ENCODE data around the gene GPBP1. TPM values are rescaled to one million over a fixed set of nuclear protein-coding genes. Genes with fewer than 3 reads are reported as not detected.
A peak's percentile ranks its signal among the peaks of the same experiment; 100 is the strongest.

The GPBP1 gene
- total and polyA plus RNA-seq, 2 donors (not counting 3 experiments of a cell fraction or from before 2014, with no cell fraction given): 11.7 to 57.4 TPM

DNA sequence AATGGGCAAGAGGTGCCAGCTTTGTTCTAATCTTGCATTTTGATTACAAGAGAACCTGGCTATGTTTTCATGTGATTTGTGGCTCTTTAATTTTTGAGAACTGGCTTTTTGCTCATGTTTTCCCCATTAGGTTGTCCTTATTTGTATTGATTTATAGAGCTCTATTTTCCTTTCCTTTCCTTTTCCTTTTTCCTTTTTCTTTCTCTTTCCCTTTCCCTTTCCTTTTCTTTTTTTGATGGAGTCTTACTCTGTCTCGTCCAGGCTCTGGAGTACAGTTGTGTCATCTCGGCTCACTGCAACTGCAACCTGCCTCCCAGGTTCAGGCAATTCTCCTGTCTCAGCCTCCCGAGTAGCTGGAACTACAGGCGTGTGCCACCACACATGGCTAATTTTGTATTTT, 55.5 kb downstream of the GPBP1 start:
- FAIRE-seq: no peak
- DNase-seq (ENCODE audit: low read depth, low spot score): no peak
- Histone ChIP-seq H3K27me3 (ENCODE audit: control insufficient read depth in 2 of 2, insufficient read depth in 2 of 2, low read length in 2 of 2) (no peaks in the 10 kb centered on the region), H2AFZ (ENCODE audit: low read depth, low read length) (no peak overlapping the region), H4K20me1 (replicated peaks; ENCODE audit: control insufficient read depth, extremely low read depth, insufficient read depth, low read length) (no peaks in the 10 kb centered on the region), H3K79me2 (ENCODE audit: control insufficient read depth, insufficient read depth, low read length) (peaks cover 61% of the 10 kb centered on the region), H3K27ac (ENCODE audit: insufficient read depth, low read depth, low read length) (no peak overlapping the region), H3K4me2 (ENCODE audit: insufficient read depth, low read length) (no peak overlapping the region), H3K9me1 (replicated peaks; ENCODE audit: control insufficient read depth, extremely low read depth, insufficient read depth, low read length) (no peaks in the 10 kb centered on the region), H3K36me3 (ENCODE audit: control insufficient read depth in 2 of 2, extremely low read depth in 1 of 2, insufficient read depth in 2 of 2, low read length in 2 of 2) (peaks cover 3 to 5% of the 10 kb centered on the region in 2 experiments), H3K4me1 (ENCODE audit: control insufficient read depth, extremely low read depth, insufficient read depth, low read length) (peaks cover 10% of the 10 kb centered on the region), H3K4me3 (replicated peaks in 1 of 3; ENCODE audit: insufficient read depth in 1 of 3, low read depth in 1 of 3, low read length in 3 of 3) (no peak overlapping the region), H3K9ac (replicated peaks; ENCODE audit: extremely low read depth, insufficient read depth, low read length) (no peak overlapping the region), H3K9me3 (replicated peaks; ENCODE audit: control insufficient read depth, insufficient read depth, low read length) (no peaks in the 10 kb centered on the region)
- POLR2A ChIA-PET: no interaction called here
- intact Hi-C loops (cut with micrococcal nuclease) (no loop called here), dilution Hi-C loops (cut with MboI; ENCODE audit: extremely low pct_ligation_motif_present, low sequenced_read_pairs) (no loop called here)
- BruUV-seq (replicated peaks): no TSS peak
- CTCF ChIA-PET: no interaction called here
- no peak for TF ChIP-seq MYC (IDR thresholded peaks at IDR 0.05; ENCODE audit: low read depth, low read length)

DNA sequence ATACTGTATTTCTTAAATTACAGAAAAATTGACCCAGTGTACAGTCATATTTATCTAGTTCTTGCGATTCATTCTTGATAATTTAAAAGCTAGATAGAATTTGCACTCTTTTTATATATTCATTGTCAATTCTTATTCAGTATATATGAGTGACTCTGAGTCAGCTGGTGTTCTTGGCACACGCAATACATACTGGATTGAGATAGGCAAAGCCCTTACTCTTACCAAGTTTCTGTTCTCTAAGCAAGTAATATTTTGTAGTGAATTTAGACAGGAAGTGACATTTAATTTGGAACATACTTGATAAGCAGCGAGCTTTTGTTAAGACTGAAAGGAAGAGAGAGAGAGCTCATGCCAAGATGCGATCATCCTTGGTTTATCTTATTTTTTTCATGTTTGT, 57.7 kb downstream of the GPBP1 start:
- FAIRE-seq: no peak
- CTCF ChIA-PET: interaction anchor here (1.1 to 1.7 kb wide), 3 partner anchors 12 to 94 kb away, joined by 4 to 11 read pairs (median 4); no protein-coding TSS in a partner anchor
- POLR2A ChIA-PET: interaction anchor here (0.6 to 0.7 kb wide), 2 partner anchors 12 to 23 kb away, joined by 3 to 6 read pairs; no protein-coding TSS in a partner anchor
- H4K20me1 ChIP-seq (replicated peaks; ENCODE audit: control insufficient read depth, extremely low read depth, insufficient read depth, low read length): no peaks in the 10 kb centered on the region
- H3K4me2 ChIP-seq (ENCODE audit: insufficient read depth, low read length): no peak overlapping the region
- H3K27me3 ChIP-seq (ENCODE audit: control insufficient read depth in 2 of 2, insufficient read depth in 2 of 2, low read length in 2 of 2): no peaks in the 10 kb centered on the region
- no peak overlapping the region for H3K9ac ChIP-seq (replicated peaks; ENCODE audit: extremely low read depth, insufficient read depth, low read length)
- H3K9me3 ChIP-seq (replicated peaks; ENCODE audit: control insufficient read depth, insufficient read depth, low read length): no peaks in the 10 kb centered on the region
- H2AFZ ChIP-seq (ENCODE audit: low read depth, low read length): no peak overlapping the region
- TF ChIP-seq JUN (IDR thresholded peaks at IDR 0.05; ENCODE audit: borderline replicate concordance, insufficient read depth, insufficient read length, low read depth) (no peak), FOS (IDR thresholded peaks at IDR 0.05; ENCODE audit: borderline replicate concordance, insufficient read depth, low read length) (no peak), MAX (IDR thresholded peaks at IDR 0.05; ENCODE audit: insufficient read depth, insufficient read length) (no peak), POLR2A (IDR thresholded peaks at IDR 0.05; ENCODE audit: low read depth, low read length) (no peak), EZH2 (IDR thresholded peaks at IDR 0.05; ENCODE audit: borderline replicate concordance, low read depth, low read length, severe bottlenecking) (no peak), GATA2 (IDR thresholded peaks at IDR 0.05; ENCODE audit: insufficient read depth, insufficient read length, low read depth, low read length) (no peak), POLR2AphosphoS5 (IDR thresholded peaks at IDR 0.05; ENCODE audit: insufficient read depth, low read depth, low read length) (no peak), MYC (IDR thresholded peaks at IDR 0.05; ENCODE audit: low read depth, low read length) (no peak)
- TF ChIP-seq, protein P1, sequence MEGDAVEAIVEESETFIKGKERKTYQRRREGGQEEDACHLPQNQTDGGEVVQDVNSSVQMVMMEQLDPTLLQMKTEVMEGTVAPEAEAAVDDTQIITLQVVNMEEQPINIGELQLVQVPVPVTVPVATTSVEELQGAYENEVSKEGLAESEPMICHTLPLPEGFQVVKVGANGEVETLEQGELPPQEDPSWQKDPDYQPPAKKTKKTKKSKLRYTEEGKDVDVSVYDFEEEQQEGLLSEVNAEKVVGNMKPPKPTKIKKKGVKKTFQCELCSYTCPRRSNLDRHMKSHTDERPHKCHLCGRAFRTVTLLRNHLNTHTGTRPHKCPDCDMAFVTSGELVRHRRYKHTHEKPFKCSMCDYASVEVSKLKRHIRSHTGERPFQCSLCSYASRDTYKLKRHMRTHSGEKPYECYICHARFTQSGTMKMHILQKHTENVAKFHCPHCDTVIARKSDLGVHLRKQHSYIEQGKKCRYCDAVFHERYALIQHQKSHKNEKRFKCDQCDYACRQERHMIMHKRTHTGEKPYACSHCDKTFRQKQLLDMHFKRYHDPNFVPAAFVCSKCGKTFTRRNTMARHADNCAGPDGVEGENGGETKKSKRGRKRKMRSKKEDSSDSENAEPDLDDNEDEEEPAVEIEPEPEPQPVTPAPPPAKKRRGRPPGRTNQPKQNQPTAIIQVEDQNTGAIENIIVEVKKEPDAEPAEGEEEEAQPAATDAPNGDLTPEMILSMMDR (IDR thresholded peaks at IDR 0.05; ENCODE audit: extremely low read depth in 1 of 2, insufficient read depth in 1 of 2, low read depth in 1 of 2, low read length in 2 of 2): no peak
- BruUV-seq (replicated peaks): no TSS peak
- peak; percentile 37 for DNase-seq (ENCODE audit: low read depth, low spot score)
- intact Hi-C loops (cut with micrococcal nuclease) (no loop called here), dilution Hi-C loops (cut with MboI; ENCODE audit: extremely low pct_ligation_motif_present, low sequenced_read_pairs) (no loop called here)
- no peak overlapping the region for H3K4me3 ChIP-seq (replicated peaks in 1 of 3; ENCODE audit: insufficient read depth in 1 of 3, low read depth in 1 of 3, low read length in 3 of 3)
- no peaks in the 10 kb centered on the region for H3K9me1 ChIP-seq (replicated peaks; ENCODE audit: control insufficient read depth, extremely low read depth, insufficient read depth, low read length)
- H3K27ac ChIP-seq (ENCODE audit: insufficient read depth, low read depth, low read length): peak overlapping the region; percentile 40
- H3K4me1 ChIP-seq (ENCODE audit: control insufficient read depth, extremely low read depth, insufficient read depth, low read length): peaks cover 10% of the 10 kb centered on the region
- peaks cover 47% of the 10 kb centered on the region for H3K79me2 ChIP-seq (ENCODE audit: control insufficient read depth, insufficient read depth, low read length)
- H3K36me3 ChIP-seq (ENCODE audit: control insufficient read depth in 2 of 2, extremely low read depth in 1 of 2, insufficient read depth in 2 of 2, low read length in 2 of 2): peaks cover 3 to 5% of the 10 kb centered on the region in 2 experiments
